Measurements from ENCODE around the gene NSMCE1. TPM values are rescaled to one million over a fixed set of nuclear protein-coding genes. Genes with fewer than 3 reads are reported as not detected.
A peak's percentile ranks its signal among the peaks of the same experiment; 100 is the strongest.

Gene NSMCE1
- total RNA-seq, 1 experiment from 2014 or later, result 19.3 TPM

DNA sequence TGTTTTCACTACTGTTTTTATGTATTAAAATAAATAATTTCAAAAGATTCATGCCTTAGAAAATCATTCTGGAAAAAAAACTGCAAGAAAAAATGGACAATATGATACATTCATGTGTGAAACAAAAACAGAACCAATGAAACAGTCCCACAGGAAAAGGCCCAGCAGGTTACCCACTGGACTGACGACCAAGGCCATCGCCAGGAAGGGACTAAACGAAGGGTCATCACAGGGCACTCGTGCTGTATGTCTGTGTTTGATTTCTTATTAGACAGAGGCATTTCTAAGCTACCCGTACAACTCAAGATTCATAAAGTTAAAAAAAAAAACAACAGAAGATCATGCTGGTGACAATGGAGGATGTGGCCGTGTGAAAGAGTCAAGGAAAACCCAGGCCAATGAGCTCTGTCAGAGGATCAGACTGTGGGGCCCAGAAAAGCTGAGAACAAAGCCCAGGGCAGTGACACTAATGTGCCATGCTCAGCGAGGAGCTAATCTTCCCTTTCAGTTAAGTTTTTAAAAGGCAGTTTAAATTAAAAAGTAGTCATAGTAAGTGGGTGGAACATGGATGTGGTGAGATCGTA is 31.8 kb downstream of the NSMCE1 start:
- TF ChIP-seq, protein P1, sequence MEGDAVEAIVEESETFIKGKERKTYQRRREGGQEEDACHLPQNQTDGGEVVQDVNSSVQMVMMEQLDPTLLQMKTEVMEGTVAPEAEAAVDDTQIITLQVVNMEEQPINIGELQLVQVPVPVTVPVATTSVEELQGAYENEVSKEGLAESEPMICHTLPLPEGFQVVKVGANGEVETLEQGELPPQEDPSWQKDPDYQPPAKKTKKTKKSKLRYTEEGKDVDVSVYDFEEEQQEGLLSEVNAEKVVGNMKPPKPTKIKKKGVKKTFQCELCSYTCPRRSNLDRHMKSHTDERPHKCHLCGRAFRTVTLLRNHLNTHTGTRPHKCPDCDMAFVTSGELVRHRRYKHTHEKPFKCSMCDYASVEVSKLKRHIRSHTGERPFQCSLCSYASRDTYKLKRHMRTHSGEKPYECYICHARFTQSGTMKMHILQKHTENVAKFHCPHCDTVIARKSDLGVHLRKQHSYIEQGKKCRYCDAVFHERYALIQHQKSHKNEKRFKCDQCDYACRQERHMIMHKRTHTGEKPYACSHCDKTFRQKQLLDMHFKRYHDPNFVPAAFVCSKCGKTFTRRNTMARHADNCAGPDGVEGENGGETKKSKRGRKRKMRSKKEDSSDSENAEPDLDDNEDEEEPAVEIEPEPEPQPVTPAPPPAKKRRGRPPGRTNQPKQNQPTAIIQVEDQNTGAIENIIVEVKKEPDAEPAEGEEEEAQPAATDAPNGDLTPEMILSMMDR (conservative IDR thresholded peaks at IDR 0.05), result no peak
- Histone ChIP-seq H2BK12ac (ENCODE audit: insufficient read length, low read depth, low read length) (no peak overlapping the region), H2BK5ac (ENCODE audit: insufficient read length, low read length) (no peak overlapping the region), H4K5ac (ENCODE audit: insufficient read length, low read depth, low read length) (no peak overlapping the region), H3K4me1 (ENCODE audit: insufficient read depth, low read length) (no peaks in the 10 kb centered on the region), H4K20me1 (ENCODE audit: control insufficient read depth, insufficient read depth, insufficient read length) (no peaks in the 10 kb centered on the region), H3T11ph (ENCODE audit: low read length) (no peak overlapping the region), H3K18ac (ENCODE audit: insufficient read length, low read depth, low read length) (no peak overlapping the region), H2AK5ac (ENCODE audit: insufficient read length, low read length) (no peak overlapping the region), H2BK15ac (ENCODE audit: low read depth, low read length) (no peak overlapping the region), H3K79me1 (ENCODE audit: insufficient read depth, low read depth, low read length, poor library complexity, severe bottlenecking) (no peaks in the 10 kb centered on the region), H4K91ac (ENCODE audit: insufficient read length, low read depth, low read length) (no peak overlapping the region), H3K23me2 (ENCODE audit: insufficient read length, low read depth, low read length, poor library complexity, severe bottlenecking) (no peaks in the 10 kb centered on the region), H3K27me3 (ENCODE audit: insufficient read depth, low read length) (no peaks in the 10 kb centered on the region), H2BK120ac (ENCODE audit: low read depth, low read length, poor library complexity, severe bottlenecking) (no peak overlapping the region), H4K8ac (replicated peaks; ENCODE audit: insufficient read length, low read depth, low read length) (no peak overlapping the region), H2BK20ac (ENCODE audit: low read depth, low read length, poor library complexity, severe bottlenecking) (no peak overlapping the region), H3K4me2 (ENCODE audit: insufficient read depth, insufficient read length, low read length) (no peak overlapping the region), H3K14ac (ENCODE audit: insufficient read depth, low read length) (no peak overlapping the region), H3K79me2 (ENCODE audit: insufficient read depth, low read length) (no peaks in the 10 kb centered on the region), H2AFZ (ENCODE audit: low read length) (no peak overlapping the region), H3K27ac (ENCODE audit: insufficient read length, low read depth, low read length) (no peak overlapping the region), H3K56ac (ENCODE audit: insufficient read length, low read depth, low read length) (no peak overlapping the region), H3K9ac (ENCODE audit: extremely low read depth, insufficient read length, low read length) (no peak overlapping the region), H3K23ac (ENCODE audit: insufficient read length, low read depth, low read length) (no peak overlapping the region), H3K4ac (ENCODE audit: low read depth, low read length) (no peak overlapping the region), H3K9me3 (ENCODE audit: control insufficient read depth, low read depth, low read length) (no peaks in the 10 kb centered on the region)
- H3K4me1 Mint-ChIP-seq, result peaks cover 9 to 21% of the 10 kb centered on the region in 2 experiments
- no peaks in the 10 kb centered on the region for H3K9me3 Mint-ChIP-seq
- H3K4me3 Mint-ChIP-seq, result no peak overlapping the region
- H3K27ac Mint-ChIP-seq, result peak overlapping the region in 1 of 3 experiments; percentile 31; a peak in 3 of 7 replicates
- DNase-seq, result no peak
- peaks cover 1% of the 10 kb centered on the region; the same call in 1 of the 2 replicates for H3K27me3 Mint-ChIP-seq (ENCODE audit: low read depth)
- no CpG with 5 or more reads among the region's 8 CpGs for WGBS (ENCODE audit: extremely low coverage, insufficient read length, low lambda C conversion rate)
- 0 out of 7 replicates have a peak, but pooled peaks cover 0 to 2% (median 0%) of the 10 kb centered on the region in 3 experiments for H3K36me3 Mint-ChIP-seq (ENCODE audit: insufficient read depth in 1 of 3, low read depth in 3 of 3)

All from H9 (cell line).